Gastrocnemius medialis (tissue), 4 donors: ENCODE measurements around the gene TNS4.

Experiments used
- CTCF ChIP-seq, 5 experiments: fragments of 450-650 bp in 3 of 5; fragments of 200-600 bp in 2 of 5; sonication (generic) in 2 of 5; IDR thresholded peaks in 4 of 5; conservative IDR thresholded peaks in 1 of 5; 1 replicate in 4 of 5; 2 replicates in 1 of 5; pipeline ENCODE4 v1.5.1; 2016 to 2019; ENCODE audit warnings: antibody characterized with exemption in 5 of 5, mild to moderate bottlenecking in 3 of 5, moderate library complexity in 3 of 5
- POLR2A ChIP-seq, 2 donors: fragments of 450-650 bp; IDR thresholded peaks; one replicate each; pipeline ENCODE4 v1.6.1; 2017; ENCODE audit warnings: antibody characterized with exemption in 2 of 2, mild to moderate bottlenecking in 2 of 2, moderate library complexity in 2 of 2

- TF ChIP-seq CTCF (IDR thresholded peaks at IDR 0.05 in 4 of 5, conservative IDR thresholded peaks at IDR 0.05 in 1 of 5), result no peak
- TF ChIP-seq POLR2A (IDR thresholded peaks at IDR 0.05), result no peak
Measured at GRCh38 chr17:40427002-40427491, 74.4 kb downstream of the TNS4 start.
